IMR-90 (cell line): ENCODE results near the gene AP2A1. TPM values are rescaled to one million over a fixed set of nuclear protein-coding genes. Genes with fewer than 3 reads are reported as not detected.

Experiments
- ATAC-seq: fragments of 200-7000 bp; cut with Tn5 transposase; 2 replicates; pipeline ENCODE4 v1.9.1; 2020; ENCODE audit warnings: low read depth, mild to moderate bottlenecking, moderate library complexity
- BruUV-seq: library from RNA; stranded (reverse); fragments of 400-500 nt; replicated peaks from 2 replicates; lab custom pipeline; 2021; lab: Mats Ljungman, UMichigan
- CTCF ChIA-PET: fragments of 300-600 bp; formaldehyde crosslinking; extraction: SDS; loops from one replicate; lab custom pipeline; 2021; ENCODE audit warnings: antibody characterized with exemption; lab: Yijun Ruan, JAX
- POLR2A ChIA-PET: fragments of 300-600 bp; sonication (Branson Sonifier 250); formaldehyde crosslinking; loops from one replicate; lab custom pipeline; 2022; ENCODE audit warnings: antibody characterized with exemption; ENCODE audit not compliant: unreplicated experiment; lab: Charles Lee
- DNase-seq: peaks from one replicate; pipeline ENCODE4 v3.0.0; 2013
- H2AFZ ChIP-seq: replicated peaks from 2 replicates; pipeline ENCODE3; 2013; ENCODE audit warnings: low read length, mild to moderate bottlenecking; ENCODE audit not compliant: poor library complexity
- H2AK5ac ChIP-seq: 2 replicates; pipeline ENCODE4 v1.6.1; 2013; ENCODE audit warnings: low read depth, low read length, inconsistent platforms
- H2AK9ac ChIP-seq: replicated peaks from 2 replicates; pipeline ENCODE3; 2013; ENCODE audit warnings: mild to moderate bottlenecking, low read depth, low read length, moderate library complexity; ENCODE audit not compliant: poor library complexity
- H2BK120ac ChIP-seq: 2 replicates; pipeline ENCODE4 v1.6.1; 2013; ENCODE audit warnings: low read depth, low read length, inconsistent platforms
- H2BK15ac ChIP-seq: 3 replicates; pipeline ENCODE4 v1.6.1; 2013; ENCODE audit warnings: low read depth, low read length, inconsistent platforms
- H2BK20ac ChIP-seq: 2 replicates; pipeline ENCODE4 v1.6.1; 2013; ENCODE audit warnings: low read depth, mild to moderate bottlenecking, inconsistent platforms, low read length, moderate library complexity
- H2BK5ac ChIP-seq: 2 replicates; pipeline ENCODE4 v1.6.1; 2013; ENCODE audit warnings: mild to moderate bottlenecking, low read depth, low read length, inconsistent platforms; ENCODE audit not compliant: poor library complexity, severe bottlenecking
- H3K14ac ChIP-seq: replicated peaks from 2 replicates; pipeline ENCODE4 v1.6.1; 2013; ENCODE audit warnings: low read depth, low read length, inconsistent platforms
- H3K18ac ChIP-seq: 2 replicates; pipeline ENCODE4 v1.6.1; 2013; ENCODE audit warnings: low read depth, low read length, control low read depth
- H3K23ac ChIP-seq: 2 replicates; pipeline ENCODE4 v1.6.1; 2013; ENCODE audit warnings: low read depth, low read length, inconsistent platforms
- H3K27ac ChIP-seq: 2 replicates; pipeline ENCODE4 v1.5.1; 2013; ENCODE audit warnings: mild to moderate bottlenecking, control low read depth, low read length; ENCODE audit not compliant: insufficient read depth
- H3K27me3 ChIP-seq: 2 replicates; pipeline ENCODE4 v1.6.1; 2013; ENCODE audit warnings: low read length; ENCODE audit not compliant: control insufficient read depth, insufficient read depth
- H3K36me3 ChIP-seq: 2 replicates; pipeline ENCODE4 v1.6.1; 2013; ENCODE audit warnings: low read length, mixed read lengths; ENCODE audit not compliant: control insufficient read depth, insufficient read depth
- H3K4ac ChIP-seq: 2 replicates; pipeline ENCODE4 v1.6.1; 2013; ENCODE audit warnings: low read depth, low read length, inconsistent platforms
- H3K4me1 ChIP-seq: 2 replicates; pipeline ENCODE4 v1.6.1; 2013; ENCODE audit warnings: low read length, mixed read lengths; ENCODE audit not compliant: control insufficient read depth, insufficient read depth
- H3K4me2 ChIP-seq: 2 replicates; pipeline ENCODE4 v1.6.1; 2013; ENCODE audit warnings: low read depth, mild to moderate bottlenecking, control low read depth, low read length, moderate library complexity
- H3K4me3 ChIP-seq: 2 replicates; pipeline ENCODE4 v1.5.1; 2013; ENCODE audit warnings: low read depth, mild to moderate bottlenecking, control low read depth, low read length, moderate library complexity; ENCODE audit not compliant: insufficient read depth
- H3K56ac ChIP-seq: 2 replicates; pipeline ENCODE4 v1.6.1; 2013; ENCODE audit warnings: low read length, inconsistent platforms; ENCODE audit not compliant: insufficient read depth; ENCODE audit errors: extremely low read depth
- H3K79me1 ChIP-seq, 2 experiments: 2 replicates each; pipeline ENCODE4 v1.6.1; 2013; ENCODE audit warnings: low read length in 2 of 2, inconsistent platforms in 1 of 2, low read depth in 1 of 2
- H3K9ac ChIP-seq: 2 replicates; pipeline ENCODE4 v1.6.1; 2013; ENCODE audit warnings: low read depth, low read length, control low read depth
- H3K9me1 ChIP-seq: 2 replicates; pipeline ENCODE4 v1.6.1; 2013; ENCODE audit warnings: low read length, inconsistent platforms; ENCODE audit not compliant: insufficient read depth
- H3K9me3 ChIP-seq: 2 replicates; pipeline ENCODE4 v1.6.1; 2013; ENCODE audit warnings: low read length; ENCODE audit not compliant: control insufficient read depth, insufficient read depth
- H4K20me1 ChIP-seq: 2 replicates; pipeline ENCODE4 v1.6.1; 2013; ENCODE audit warnings: low read length, inconsistent platforms; ENCODE audit not compliant: insufficient read depth
- H4K5ac ChIP-seq: 2 replicates; pipeline ENCODE4 v1.6.1; 2013; ENCODE audit warnings: mild to moderate bottlenecking, low read depth, low read length, control low read depth
- H4K8ac ChIP-seq, 2 experiments: 2 replicates each; pipeline ENCODE4 v1.6.1; 2013; ENCODE audit warnings: low read depth in 2 of 2, low read length in 2 of 2, control low read depth in 1 of 2, inconsistent platforms in 1 of 2
- H4K91ac ChIP-seq: 2 replicates; pipeline ENCODE4 v1.6.1; 2013; ENCODE audit warnings: low read depth, low read length, inconsistent platforms; ENCODE audit not compliant: insufficient read depth
- BHLHE40 ChIP-seq: fragments of 150-350 bp; IDR thresholded peaks from 2 replicates; pipeline ENCODE4 v1.6.1; 2016; ENCODE audit warnings: mild to moderate bottlenecking, low read depth, low read length
- MXI1 ChIP-seq: IDR thresholded peaks from 2 replicates; pipeline ENCODE4 v1.6.1; 2012; ENCODE audit warnings: low read depth, mild to moderate bottlenecking, low read length, moderate library complexity, borderline replicate concordance
- WGBS, 2 experiments: methylation state at CpG; one replicate each; pipeline versions ENCODE4 v1.1.5 to v1.1.7; 2013; ENCODE audit warnings: missing lambda C conversion rate in 2 of 2; ENCODE audit not compliant: insufficient read length in 1 of 2; ENCODE audit errors: extremely low coverage in 2 of 2; 5-methylcytosine and 5-hydroxymethylcytosine counted together
- dilution Hi-C: fragments of 300-500 bp; cut with HindIII; formaldehyde crosslinking; loops from one replicate; pipeline ENCODE4 v1.14.3; 2018; ENCODE audit warnings: low sequenced_read_pairs; ENCODE audit not compliant: unreplicated experiment
- in situ Hi-C: fragments of 300-500 bp; cut with MboI; formaldehyde crosslinking; loops from 3 replicates; pipeline ENCODE4 v1.14.3; 2019; ENCODE audit warnings: low sequenced_read_pairs, inconsistent platforms, mixed read lengths
- intact Hi-C: fragments of 100-400 bp; cut with micrococcal nuclease; formaldehyde crosslinking; loops from 2 replicates; pipeline ENCODE4 v1.10.0; 2022
- polyA plus RNA-seq, 3 experiments: library from polyadenylated mRNA; depleted of rRNA; stranded (reverse); fragments of >200 nt; gene quantifications; 2 replicates each; pipeline ENCODE4 v1.2.3, GENCODE V29; 2012; ENCODE audit warnings: low replicate concordance in 1 of 3
- total RNA-seq: library from RNA; depleted of rRNA; stranded (reverse); fragments of >200 nt; gene quantifications from 2 replicates; pipeline ENCODE4 v1.2.3, GENCODE V29; 2012

The AP2A1 gene
- total and polyA plus RNA-seq, 2 of the 4 experiments (the other 2 are of a cell fraction) = 40.7 to 122 TPM

GRCh38 chr19:49843265-49843664 lies 76.5 kb downstream of the AP2A1 start:
- POLR2A ChIA-PET = no interaction called here
- Histone ChIP-seq H4K8ac (no peak overlapping the region), H3K4me3 (no peak overlapping the region), H2BK120ac (no peak overlapping the region), H3K79me1 (peaks cover 6 to 35% of the 10 kb centered on the region in 2 experiments), H2AK9ac (no peak overlapping the region), H3K23ac (no peak overlapping the region), H3K9me1 (peaks cover 12% of the 10 kb centered on the region), H3K4ac (no peak overlapping the region), H3K56ac (no peak overlapping the region), H3K36me3 (peaks cover 24% of the 10 kb centered on the region), H4K20me1 (peaks cover 4% of the 10 kb centered on the region; the same call in 1 of the 2 replicates), H2AK5ac (no peak overlapping the region), H4K5ac (no peak overlapping the region), H3K27me3 (no peaks in the 10 kb centered on the region), H2BK5ac (no peak overlapping the region), H3K9me3 (no peaks in the 10 kb centered on the region), H3K27ac (no peak overlapping the region), H3K4me1 (peaks cover 2% of the 10 kb centered on the region; the same call in 1 of the 2 replicates), H3K14ac (no peak overlapping the region), H3K18ac (no peak overlapping the region), H2BK20ac (no peak overlapping the region), H2BK15ac (no peak overlapping the region), H2AFZ (no peak overlapping the region), H3K9ac (no peak overlapping the region), H4K91ac (no peak overlapping the region), H3K4me2 (no peak overlapping the region)
- WGBS, 2 experiments = 83% methylated on average over 1 of the region's 3 CpGs; no CpG with 5 or more reads in 1 of the 2 experiments
- BruUV-seq = no TSS peak
- intact Hi-C loops = no loop called here
- dilution Hi-C loops = no loop called here
- CTCF ChIA-PET = no interaction called here
- no peak for TF ChIP-seq MXI1
- TF ChIP-seq BHLHE40 = no peak
- DNase-seq (no peak), ATAC-seq (no peak)
- in situ Hi-C loops = no loop called here
